CD4-positive, alpha-beta T cell treated with Interleukin-15 for 1 hour (primary cell): Measurements from ENCODE around the gene UBAP1.
"Not testable (repeated sequence)": the region's sequence is repeated elsewhere in the genome, so short reads cannot be mapped to it uniquely, and the experiment has no call there.

ENCODE experiments used
- DNase-seq: peaks from one replicate; pipeline ENCODE4 v3.0.0-alpha.2; 2020

Gene UBAP1

GRCh38 chr9:34226144-34226760 is 47.4 kb downstream of the UBAP1 start:
- DNase-seq, result not testable (repeated sequence)

- DNase-seq, result no peak
Observed at GRCh38 chr9:34227445-34227844, 48.6 kb downstream of the UBAP1 start.

- DNase-seq, result no peak
Observed at GRCh38 chr9:34230556-34230955, 51.7 kb downstream of the UBAP1 start.

- DNase-seq, result no peak
Observed at GRCh38 chr9:34232201-34232600, 53.4 kb downstream of the UBAP1 start.

- DNase-seq, result no peak
Observed at GRCh38 chr9:34233672-34234071, 54.8 kb downstream of the UBAP1 start.

GRCh38 chr9:34237836-34238235 is 59.0 kb downstream of the UBAP1 start:
- no peak for DNase-seq

- no peak for DNase-seq
Observed at GRCh38 chr9:34240006-34240405, 61.2 kb downstream of the UBAP1 start.

GRCh38 chr9:34242830-34243229 is 64.0 kb downstream of the UBAP1 start:
- no peak for DNase-seq

- not testable (repeated sequence) for DNase-seq
Observed at GRCh38 chr9:34245212-34245611, 66.4 kb downstream of the UBAP1 start.

- DNase-seq, result no peak
Observed at GRCh38 chr9:34246453-34246852, 67.6 kb downstream of the UBAP1 start.

GRCh38 chr9:34247782-34248181 is 68.9 kb downstream of the UBAP1 start:
- DNase-seq, result not testable (repeated sequence)

- no peak for DNase-seq
Observed at GRCh38 chr9:34249274-34249673, 70.4 kb downstream of the UBAP1 start.

GRCh38 chr9:34250721-34251120 is 71.9 kb downstream of the UBAP1 start:
- no peak for DNase-seq

- DNase-seq, result no peak
Observed at GRCh38 chr9:34252016-34252415, 73.2 kb downstream of the UBAP1 start.

- DNase-seq, result peak; percentile 66
Observed at GRCh38 chr9:34252670-34253459, 74.0 kb downstream of the UBAP1 start.

GRCh38 chr9:34253460-34253837 is 74.6 kb downstream of the UBAP1 start:
- no peak for DNase-seq

GRCh38 chr9:34254141-34254913 is 75.5 kb downstream of the UBAP1 start:
- no peak for DNase-seq

GRCh38 chr9:34254966-34255825 is 76.4 kb downstream of the UBAP1 start:
- no peak for DNase-seq

GRCh38 chr9:34256104-34256503 is 77.3 kb downstream of the UBAP1 start:
- no peak for DNase-seq

GRCh38 chr9:34256987-34257585 is 78.2 kb downstream of the UBAP1 start:
- DNase-seq, result no peak

- DNase-seq, result no peak
Observed at GRCh38 chr9:34259315-34259714, 80.5 kb downstream of the UBAP1 start.

GRCh38 chr9:34262971-34263370 is 84.1 kb downstream of the UBAP1 start:
- no peak for DNase-seq
